ENCODE data around the gene CASP8AP2. TPM values are rescaled to one million over a fixed set of nuclear protein-coding genes. Genes with fewer than 3 reads are reported as not detected.
"Not testable (repeated sequence)": the region's sequence is repeated elsewhere in the genome, so short reads cannot be mapped to it uniquely, and the experiment has no call there.

CASP8AP2 gene
- total RNA-seq, 1 donor from 2014 or later, result 46.1 TPM

- FAIRE-seq, result no peak
- DNase-seq (ENCODE audit: low spot score in 2 of 2), result no peak
These were observed 10.7 kb upstream of the CASP8AP2 start for GRCh38 chr6:89818977-89819335.

- FAIRE-seq, result no peak
- DNase-seq (ENCODE audit: low spot score in 2 of 2), result peak; percentile 75 to 92
These were observed 10.1 kb upstream of the CASP8AP2 start, which contains the start of gene MDN1 for GRCh38 chr6:89819336-89820130. MDN1 (minus strand) TSS chr6:89819794; CDS start chr6:89819607, 187 bp downstream.

GRCh38 chr6:89826029-89826528, 3.6 kb upstream of the CASP8AP2 start:
- no peak for DNase-seq (ENCODE audit: low spot score in 2 of 2)
- no peak for FAIRE-seq

GRCh38 chr6:89828475-89828987, 1.1 kb upstream of the CASP8AP2 start:
- not testable (repeated sequence) for FAIRE-seq; DNase-seq (ENCODE audit: low spot score in 2 of 2)

- DNase-seq (ENCODE audit: low spot score in 2 of 2) (no peak), FAIRE-seq (no peak)
These were observed 650 bp upstream of the CASP8AP2 start for GRCh38 chr6:89828988-89829471.

GRCh38 chr6:89830170-89830809, 610 bp downstream of the CASP8AP2 start:
- FAIRE-seq (no peak), DNase-seq (ENCODE audit: low spot score in 2 of 2) (no peak)

GRCh38 chr6:89834884-89835792, 5.5 kb downstream of the CASP8AP2 start:
- FAIRE-seq (no peak), DNase-seq (ENCODE audit: low spot score in 2 of 2) (no peak)

- no peak for DNase-seq (ENCODE audit: low spot score in 2 of 2)
- no peak for FAIRE-seq
These were observed 7.1 kb downstream of the CASP8AP2 start for GRCh38 chr6:89836639-89837222.

- no peak for DNase-seq (ENCODE audit: low spot score in 2 of 2)
- FAIRE-seq, result no peak
These were observed 10.9 kb downstream of the CASP8AP2 start for GRCh38 chr6:89840538-89840937.

GRCh38 chr6:89842228-89842627, 12.5 kb downstream of the CASP8AP2 start:
- FAIRE-seq, result no peak

GRCh38 chr6:89843070-89843469, 13.4 kb downstream of the CASP8AP2 start:
- no peak for FAIRE-seq
- DNase-seq (ENCODE audit: low spot score in 2 of 2), result no peak

More at GRCh38 chr6:89842228-89842627, 12.5 kb downstream of the CASP8AP2 start:
- DNase-seq (ENCODE audit: low spot score in 2 of 2), result no peak

- DNase-seq (ENCODE audit: low spot score in 2 of 2); FAIRE-seq: not testable (repeated sequence)
These were observed 17.8 kb downstream of the CASP8AP2 start for GRCh38 chr6:89847513-89847912.

- DNase-seq (ENCODE audit: low spot score in 2 of 2) (no peak), FAIRE-seq (no peak)
These were observed 23.4 kb downstream of the CASP8AP2 start for GRCh38 chr6:89853068-89853467.

- DNase-seq (ENCODE audit: low spot score in 2 of 2) (no peak), FAIRE-seq (no peak)
These were observed 28.4 kb downstream of the CASP8AP2 start for GRCh38 chr6:89858041-89858440.

- DNase-seq (ENCODE audit: low spot score in 2 of 2) (no peak), FAIRE-seq (no peak)
These were observed 30.1 kb downstream of the CASP8AP2 start for GRCh38 chr6:89859744-89860143.

- DNase-seq (ENCODE audit: low spot score in 2 of 2) (no peak), FAIRE-seq (no peak)
These were observed 32.6 kb downstream of the CASP8AP2 start for GRCh38 chr6:89862273-89862672.

GRCh38 chr6:89862698-89863097, 33.0 kb downstream of the CASP8AP2 start:
- FAIRE-seq (no peak), DNase-seq (ENCODE audit: low spot score in 2 of 2) (no peak)

- DNase-seq (ENCODE audit: low spot score in 2 of 2) (no peak), FAIRE-seq (no peak)
These were observed 36.5 kb downstream of the CASP8AP2 start for GRCh38 chr6:89866024-89866678.

- no peak for DNase-seq (ENCODE audit: low spot score in 2 of 2)
- FAIRE-seq, result no peak
These were observed 44.0 kb downstream of the CASP8AP2 start for GRCh38 chr6:89873721-89874120.

All from frontal cortex (tissue), 4 donors.